ENCODE results near the gene PIGT.

Gene PIGT

DNA sequence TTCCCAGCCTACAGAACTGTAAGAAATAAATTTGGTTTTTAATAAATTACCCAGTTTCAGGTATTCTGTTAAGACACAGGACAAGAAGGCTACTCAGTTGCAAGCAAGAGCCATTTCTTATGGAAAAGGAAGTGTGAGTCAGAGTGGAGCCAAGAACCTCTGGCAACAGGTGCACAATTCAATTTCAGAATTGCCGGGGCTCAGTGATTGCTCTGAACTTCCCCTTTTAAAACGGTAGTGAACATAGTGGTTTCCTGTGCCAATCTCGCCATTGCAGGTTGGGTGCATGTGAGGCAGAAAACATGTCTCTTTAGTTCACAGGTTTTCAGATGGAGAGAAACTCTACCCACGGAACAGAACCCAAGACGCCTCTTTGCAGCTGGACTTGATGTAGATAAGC, 16.4 kb downstream of the PIGT start:
- no peak for DNase-seq

DNA sequence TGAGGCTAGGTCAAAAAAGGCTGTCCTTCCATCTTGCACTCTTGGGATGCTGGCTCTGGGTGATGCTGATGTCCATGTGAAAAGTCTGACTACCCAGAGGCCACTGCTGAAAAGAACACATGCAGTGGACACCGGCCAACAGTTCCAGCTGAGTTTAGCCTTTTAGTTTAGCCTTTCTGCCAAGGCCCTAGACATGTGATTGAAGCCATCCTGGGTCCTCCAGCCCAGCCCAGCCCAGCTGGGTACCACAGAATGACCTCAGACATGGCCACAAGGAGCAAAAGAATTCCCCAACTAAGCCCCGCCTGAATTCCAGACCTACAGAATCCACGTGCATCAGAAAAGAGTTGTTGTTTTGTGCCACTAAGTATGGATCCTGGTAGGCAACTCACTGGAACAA, 17.4 kb downstream of the PIGT start:
- DNase-seq: no peak

DNA sequence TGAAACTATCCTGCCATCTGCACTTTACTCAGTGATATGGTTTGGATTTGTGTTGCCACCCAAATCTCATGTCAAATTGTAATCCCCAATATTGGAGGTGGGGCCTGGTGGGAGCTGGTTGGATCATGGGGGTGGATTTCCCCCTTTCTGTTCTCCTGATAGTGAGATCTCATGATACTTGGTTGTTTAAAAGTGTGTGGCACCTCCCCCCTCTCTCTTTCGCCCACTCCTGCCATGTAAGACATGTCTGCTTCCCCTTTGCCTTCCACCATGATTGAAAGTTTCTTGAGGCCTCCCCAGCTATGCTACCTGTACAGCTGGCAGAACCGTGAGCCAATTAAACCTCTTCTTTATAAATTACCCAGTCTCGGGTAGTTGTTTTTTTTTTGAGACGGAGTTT, 18.0 kb downstream of the PIGT start:
- no peak for DNase-seq

DNA sequence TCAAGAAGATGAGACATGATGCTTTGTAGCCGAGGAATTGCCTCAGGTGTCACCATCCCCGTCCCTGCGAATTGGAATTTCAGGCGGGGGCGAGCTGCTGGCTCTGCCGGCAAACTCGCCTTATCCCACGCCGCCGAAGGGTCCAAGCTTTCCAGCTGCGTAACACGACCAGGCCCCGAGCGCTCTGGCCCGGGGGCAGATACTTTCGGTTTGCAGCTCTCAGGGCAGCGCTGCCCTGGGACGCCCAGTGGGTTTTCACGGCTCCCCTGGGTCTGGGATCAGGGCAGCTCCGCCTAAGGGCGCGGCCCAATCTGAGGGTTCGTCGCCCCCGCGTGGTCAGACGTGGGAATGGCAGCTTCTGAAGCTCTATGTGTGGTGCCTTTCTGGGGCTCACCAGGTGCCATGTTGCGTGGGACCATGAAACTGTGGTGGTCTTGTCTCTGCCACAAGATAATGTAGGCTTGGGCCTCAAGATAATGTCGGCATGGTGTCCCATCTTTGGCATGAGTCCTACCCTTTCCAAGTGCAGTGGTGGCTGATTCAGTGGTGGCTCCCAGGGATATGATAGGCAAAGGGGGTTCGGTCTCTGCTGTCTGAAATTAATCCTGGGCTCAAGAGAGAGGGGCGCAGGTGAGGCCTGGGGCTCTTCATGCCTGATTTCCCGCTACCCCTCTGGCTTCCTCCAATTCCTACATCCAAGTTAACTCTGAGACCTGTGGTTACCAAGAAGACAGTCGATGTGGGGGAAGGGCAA, 21.0 kb downstream of the PIGT start:
- DNase-seq: peak; percentile 74

DNA sequence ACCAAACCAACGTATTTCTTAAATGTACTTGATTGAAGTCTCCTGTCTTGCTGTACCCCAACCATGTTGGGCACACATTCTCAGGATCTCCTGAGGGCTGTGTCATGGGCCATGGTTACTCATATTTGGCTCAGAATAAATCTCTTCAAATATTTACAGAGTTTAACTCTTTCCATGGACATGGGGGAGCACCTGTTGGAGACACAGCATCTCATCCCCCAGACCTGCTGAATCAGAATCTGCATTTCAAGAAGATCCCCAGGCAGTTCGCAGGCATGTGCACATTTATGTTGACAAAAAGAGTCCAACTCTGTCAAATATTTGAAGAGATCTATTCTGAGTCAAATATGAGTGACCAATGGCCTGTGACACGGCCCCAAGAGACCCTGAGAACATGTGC, 24.5 kb downstream of the PIGT start:
- no peak for DNase-seq

DNA sequence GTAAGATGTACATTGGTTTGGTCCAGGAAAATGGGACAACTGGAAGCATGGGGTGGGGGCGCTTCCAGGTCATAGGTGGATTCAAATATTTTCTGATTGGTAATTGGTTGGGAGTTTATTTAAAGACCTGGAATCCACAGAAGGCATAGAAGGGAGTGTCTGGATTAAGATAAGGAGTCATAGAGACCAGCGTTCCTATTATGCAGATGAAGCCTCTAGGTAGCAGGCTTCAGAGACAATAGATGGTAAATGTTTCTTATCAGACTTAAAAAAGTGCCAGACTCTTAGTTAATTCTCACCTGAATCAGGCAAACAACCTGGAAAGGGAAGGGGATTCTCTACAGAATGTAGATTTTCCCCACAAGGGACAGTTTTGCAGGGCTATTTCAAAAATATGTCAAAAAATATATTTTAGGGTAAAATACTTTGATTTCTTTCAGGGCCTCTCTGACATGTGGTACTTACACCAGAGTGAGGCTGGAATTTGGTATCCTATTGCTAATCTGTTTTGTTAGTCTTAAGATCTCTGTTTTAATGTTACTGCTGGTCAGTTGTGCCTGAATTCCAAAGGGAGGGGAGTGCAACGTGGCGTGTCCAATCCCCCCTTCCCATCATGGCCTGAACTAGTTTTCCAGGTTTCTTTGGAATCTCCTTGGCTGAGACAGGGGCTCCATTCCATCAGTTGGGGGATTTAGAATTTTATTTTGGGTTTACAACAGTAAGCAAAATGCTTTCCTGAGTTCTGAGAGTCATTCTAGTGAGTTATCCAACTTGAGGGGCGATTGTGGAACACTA, 25.1 kb downstream of the PIGT start:
- DNase-seq: no peak

DNA sequence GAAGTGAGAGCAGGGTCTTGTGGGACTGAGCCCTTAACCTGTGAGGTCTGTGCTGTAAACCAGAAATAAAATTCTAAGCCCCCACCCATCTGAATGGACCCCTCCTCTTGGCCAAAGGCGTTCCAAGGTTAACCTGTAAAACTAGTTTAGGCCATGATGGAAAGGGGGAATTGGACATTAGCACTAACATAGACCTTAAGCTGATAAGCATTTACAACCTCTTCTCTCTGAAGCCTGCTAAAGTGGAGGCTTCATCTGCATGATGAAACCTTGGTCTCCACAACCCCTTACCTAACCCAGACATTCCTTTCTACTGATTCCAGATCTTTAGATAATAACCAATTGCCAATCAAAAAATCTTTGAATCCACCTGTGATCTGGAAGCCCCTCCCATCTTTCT, 25.8 kb downstream of the PIGT start:
- DNase-seq: no peak

DNA sequence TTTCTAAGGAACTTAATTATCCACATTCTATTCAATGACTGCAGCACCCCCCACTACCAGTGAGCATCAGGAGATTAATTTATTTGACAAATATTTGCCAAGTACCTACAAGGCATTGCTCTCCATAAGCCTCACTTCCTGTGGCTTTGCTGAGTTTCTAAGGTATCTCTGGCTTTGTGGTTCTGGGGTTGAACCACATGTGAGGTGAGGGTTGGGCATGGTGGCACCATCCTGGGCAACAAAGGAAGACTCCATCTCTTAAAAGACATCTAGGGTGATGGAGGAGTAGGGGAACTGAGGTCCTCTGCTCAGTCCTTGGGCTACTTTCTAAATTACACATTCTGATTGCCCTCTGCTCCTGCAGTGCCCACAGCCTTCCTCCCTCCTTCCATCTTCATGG, 28.1 kb downstream of the PIGT start:
- no peak for DNase-seq

DNA sequence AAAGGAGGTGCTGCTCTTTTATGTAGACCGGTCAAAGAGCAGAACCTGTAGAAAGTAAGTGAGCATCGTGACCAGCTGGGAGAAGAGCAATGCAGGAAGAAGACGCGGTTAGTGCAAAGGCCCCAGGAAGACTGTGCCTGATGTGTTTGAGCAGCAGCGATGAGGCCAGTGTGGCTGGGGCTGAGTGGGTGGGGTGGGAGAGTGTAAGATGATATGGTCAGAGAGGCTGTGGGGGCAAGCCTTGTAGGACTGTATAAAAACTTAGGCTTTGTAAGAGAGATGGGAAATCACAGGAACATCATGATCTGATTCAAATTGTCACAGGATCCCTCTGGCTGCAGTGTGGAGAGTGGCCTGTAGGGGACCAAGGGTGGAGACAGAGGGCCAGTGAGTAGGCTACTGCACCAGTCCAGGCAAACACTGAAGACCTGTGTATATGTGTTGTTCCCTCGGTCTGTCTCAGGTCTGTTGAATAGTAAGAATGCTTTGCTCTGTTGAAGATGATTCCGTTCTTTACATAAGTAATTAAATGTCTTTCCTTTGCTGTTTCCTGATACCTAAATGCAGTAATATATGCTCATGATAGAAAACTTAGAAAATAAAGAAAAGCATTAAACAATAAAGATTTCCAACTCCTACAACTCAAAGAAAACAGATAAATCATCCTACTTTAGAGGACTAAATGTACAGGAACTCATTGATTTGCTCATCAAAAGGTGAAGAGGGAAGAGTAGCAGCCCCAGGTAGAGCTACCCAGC, 30.0 kb downstream of the PIGT start:
- DNase-seq: no peak

DNA sequence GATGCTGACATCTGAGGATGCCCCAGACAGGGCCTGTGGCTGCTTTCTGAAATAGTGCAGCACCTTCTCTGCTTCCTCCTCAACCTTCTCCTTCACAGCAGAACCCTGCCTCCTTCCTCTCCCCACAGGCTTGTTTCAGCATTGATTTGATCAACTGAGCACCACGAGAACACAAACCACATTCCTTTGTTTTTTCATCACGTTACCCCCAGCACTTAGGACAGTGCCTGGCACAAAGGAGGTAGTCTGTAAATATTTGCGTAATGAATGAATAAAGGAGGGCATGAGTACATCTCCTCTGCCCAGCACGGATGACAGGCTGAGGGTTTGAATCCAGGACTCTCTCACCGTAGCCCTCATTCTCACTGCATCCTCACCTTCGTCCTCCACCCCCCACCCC, 32.3 kb downstream of the PIGT start:
- no peak for DNase-seq

DNA sequence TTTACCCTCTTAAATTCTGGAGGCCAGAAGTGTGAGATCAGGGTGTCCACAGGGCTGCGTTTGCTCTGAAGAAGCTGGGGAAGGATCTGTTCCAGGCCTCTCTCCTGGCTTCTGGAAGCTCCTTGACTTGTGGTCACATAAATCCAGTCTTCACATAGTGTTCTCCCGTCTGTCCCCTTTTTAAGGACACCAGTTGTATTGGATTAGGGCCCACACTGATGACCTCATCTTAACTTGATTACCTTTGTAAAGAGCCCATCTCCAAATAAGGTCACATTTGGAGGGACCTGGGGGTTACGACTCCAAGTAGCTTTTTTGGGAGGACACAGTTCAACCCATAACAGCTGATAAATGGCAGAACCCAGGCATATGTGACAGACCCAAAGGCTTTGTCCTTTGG, 33.6 kb downstream of the PIGT start:
- no peak for DNase-seq

DNA sequence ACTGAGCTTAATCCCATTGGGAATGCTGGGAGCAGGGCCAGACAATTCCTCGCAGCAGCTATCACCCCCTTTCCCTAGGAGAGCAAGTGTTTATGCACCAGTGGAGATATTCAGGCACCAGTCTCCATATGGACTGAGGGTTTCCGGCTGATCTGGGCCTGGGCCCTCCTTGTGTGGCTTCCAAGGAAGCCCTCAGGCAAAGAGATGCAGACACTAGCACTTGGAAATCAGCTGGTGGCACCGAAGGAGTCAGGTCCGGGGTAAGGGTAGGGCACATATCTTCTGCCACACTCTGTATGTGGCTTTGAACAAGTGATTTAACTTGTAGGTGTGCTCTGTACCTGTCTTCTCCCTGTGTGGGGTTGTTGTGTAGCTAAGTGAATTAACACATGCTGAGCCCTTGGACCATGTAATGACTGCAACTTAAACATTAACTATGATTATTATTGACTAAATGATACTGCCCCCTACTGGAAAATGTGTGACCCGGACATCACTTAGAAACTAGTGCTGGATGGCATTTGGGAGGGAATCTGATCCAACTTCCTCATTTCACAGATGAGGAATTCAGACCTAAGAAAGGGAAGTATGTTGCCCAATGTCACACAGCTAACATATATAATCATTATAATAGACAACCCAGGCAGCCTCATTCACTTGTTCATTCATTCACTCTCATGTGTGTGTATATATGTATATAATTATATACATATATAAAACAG, 34.3 kb downstream of the PIGT start:
- DNase-seq: no peak

DNA sequence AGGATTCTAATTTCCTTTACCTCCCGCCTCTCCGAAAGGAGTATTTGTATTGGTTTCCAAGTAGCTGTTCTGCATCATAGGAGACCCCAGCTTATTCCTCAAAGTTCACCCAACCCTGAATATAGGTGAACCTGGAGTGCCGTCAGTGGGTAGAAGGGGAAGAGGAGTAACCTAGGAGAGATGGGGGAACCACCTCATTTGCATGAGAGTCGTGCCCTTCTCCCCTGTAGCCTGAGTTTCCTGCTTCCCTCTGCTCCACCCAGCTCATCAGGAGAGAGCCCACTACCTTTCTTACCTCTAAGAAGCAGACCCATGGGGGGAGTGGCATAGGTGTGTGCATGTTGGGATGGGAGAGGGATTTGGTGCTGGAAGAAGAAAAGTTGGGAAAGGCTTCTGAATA, 36.3 kb downstream of the PIGT start:
- DNase-seq: no peak

DNA sequence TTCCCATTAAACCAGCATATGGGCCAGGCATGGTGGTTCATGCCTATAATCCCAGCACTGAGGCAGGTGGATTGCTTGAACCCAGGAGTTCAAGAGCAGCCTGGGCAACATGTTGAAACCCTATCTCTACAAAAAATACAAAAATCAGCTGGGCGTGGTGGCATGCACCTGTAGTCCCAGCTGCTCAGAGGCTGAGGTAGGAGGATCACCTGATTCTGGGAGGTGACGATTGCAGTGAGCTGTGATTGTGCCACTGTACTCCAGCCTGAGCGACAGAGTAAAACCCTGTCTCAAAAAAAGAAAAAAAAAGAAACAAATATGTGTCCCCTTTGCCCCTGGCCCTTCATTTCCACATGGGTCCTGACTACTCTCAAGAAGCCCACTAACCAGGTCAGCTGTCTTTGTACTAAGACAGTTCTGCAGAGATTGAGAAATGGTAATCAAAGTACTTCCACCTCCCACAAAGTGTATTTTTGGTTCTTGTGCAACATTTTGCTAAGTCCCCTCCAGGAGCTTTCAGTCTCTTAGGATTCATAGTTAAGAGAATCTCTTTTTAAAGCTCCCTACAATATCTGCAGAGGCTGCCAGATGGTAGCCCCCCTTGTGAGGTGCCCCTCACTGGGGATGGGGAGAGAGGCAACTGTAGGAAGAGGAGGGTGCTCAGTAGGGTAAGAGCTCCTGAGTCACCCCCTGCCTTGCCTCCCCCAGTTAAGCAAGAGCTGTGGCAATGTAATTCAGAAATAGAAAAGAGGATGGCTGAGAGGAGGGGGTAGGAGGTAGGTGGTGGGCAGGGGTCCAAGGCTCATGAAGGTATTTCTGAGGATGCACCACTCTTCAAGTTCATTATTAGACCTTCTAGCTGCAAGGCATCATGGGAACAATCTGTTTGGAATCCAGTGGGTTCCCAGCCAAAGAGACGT, 37.1 kb downstream of the PIGT start:
- DNase-seq: no peak

DNA sequence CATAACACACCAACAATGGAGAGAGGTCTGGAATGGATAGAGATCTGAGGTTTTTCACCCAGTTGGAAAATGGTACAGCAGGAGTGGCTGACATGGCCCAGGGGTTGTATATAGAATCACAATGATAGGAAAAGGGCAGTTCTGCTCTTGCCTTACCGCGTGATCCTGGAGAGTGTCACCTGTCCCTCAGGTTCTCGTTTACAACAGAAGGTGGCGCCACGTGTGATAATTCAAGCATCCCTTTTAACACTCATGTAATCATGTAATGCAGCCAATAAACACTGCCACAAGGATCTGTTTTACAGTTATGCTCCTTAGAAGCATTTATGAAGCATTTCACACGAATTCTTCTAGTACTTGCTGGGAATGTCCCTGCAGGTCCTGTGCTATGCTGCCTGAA, 40.7 kb downstream of the PIGT start:
- DNase-seq: no peak

DNA sequence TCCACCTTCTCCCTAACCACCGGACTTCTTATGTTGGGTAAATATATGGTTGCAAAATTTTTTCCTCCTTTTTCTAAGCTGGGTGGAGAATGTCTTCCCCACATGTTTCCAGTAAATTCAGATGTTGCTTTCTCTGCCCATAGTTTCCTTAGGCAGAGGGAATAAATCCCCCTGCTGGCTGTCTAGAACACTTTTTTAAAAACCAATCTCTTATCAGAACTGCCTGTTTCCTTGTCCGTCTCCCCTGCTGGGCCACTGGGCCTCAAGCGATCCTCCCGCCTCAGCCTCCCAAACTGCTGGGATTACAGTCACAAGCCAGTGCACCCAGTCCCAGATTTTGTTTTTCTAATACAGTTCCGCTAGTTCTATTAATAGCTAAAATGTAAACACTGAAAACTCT, 43.7 kb downstream of the PIGT start:
- no peak for DNase-seq

DNA sequence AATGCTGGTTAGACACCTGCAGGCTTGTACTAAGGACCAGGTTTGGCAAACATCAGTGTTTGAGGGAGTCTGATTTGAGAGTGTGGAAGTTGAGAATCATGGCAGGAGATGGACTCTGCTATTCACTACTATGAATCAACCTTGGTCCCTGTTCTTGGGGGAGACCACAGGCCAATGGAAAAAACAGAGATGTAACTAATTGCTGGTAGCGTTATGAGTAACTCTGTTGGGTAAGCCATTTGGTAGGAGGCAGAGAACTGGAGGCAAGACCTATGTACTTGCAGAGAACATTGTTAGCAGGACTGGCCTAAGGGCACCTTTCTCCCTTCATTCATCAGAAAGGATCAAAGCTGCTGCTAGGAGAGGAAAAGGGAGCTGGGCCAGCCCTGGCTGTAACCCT, 45.3 kb downstream of the PIGT start:
- DNase-seq: no peak

DNA sequence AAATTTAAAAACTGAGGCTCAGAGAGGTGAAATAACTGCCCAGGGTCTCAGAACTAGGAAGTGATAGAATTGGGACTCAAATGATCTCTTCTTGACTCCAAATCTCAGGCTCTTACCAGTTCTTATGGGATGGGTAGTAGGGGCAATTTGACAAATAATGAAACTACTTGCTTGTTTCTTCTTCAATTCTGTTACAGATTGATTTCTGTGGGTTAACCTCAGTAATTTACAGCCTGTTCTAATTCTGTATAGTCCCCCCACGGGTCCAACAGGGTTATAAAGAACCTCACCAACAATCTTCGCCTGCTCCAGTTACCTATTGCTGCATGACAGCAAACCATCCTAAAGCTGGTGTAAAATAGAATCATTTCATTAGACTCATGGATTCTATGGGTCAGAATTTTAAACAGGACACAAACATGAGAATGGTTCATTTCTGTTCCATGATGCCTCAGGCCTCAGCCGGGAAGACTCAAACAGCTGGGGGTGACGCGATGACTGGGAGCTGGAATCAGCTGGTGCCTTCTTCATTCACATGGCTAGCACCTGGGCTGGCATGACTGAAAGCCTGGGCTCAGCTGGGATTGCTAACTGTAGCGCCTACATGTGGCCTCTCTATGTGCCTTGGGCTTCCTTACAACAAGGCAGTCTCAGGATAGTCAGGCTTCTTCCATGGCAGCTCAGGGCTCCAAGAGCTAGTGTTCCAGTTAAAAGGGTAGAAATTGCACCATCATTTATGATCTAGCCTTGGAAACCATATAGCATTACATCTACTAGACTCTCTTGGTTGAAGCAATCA, 47.0 kb downstream of the PIGT start:
- no peak for DNase-seq

DNA sequence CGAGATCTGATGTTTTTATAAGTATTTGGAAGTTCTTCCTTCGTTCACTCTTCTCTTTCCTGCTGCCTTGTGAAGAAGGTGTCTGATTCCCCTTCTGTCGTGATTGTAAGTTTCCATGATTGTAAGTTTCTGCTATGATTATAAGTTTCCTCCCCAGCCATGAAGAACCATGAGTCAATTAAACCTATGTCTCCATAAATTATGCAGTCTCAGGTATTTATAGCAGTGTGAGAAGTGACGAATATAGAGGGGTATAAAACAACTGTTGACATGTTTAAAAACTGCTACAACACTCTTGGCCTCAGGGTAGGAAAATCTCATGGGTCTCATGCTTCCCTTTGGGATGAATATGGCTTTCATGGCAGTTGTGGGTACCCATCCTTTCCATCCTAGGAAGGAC, 47.8 kb downstream of the PIGT start:
- DNase-seq: no peak

DNA sequence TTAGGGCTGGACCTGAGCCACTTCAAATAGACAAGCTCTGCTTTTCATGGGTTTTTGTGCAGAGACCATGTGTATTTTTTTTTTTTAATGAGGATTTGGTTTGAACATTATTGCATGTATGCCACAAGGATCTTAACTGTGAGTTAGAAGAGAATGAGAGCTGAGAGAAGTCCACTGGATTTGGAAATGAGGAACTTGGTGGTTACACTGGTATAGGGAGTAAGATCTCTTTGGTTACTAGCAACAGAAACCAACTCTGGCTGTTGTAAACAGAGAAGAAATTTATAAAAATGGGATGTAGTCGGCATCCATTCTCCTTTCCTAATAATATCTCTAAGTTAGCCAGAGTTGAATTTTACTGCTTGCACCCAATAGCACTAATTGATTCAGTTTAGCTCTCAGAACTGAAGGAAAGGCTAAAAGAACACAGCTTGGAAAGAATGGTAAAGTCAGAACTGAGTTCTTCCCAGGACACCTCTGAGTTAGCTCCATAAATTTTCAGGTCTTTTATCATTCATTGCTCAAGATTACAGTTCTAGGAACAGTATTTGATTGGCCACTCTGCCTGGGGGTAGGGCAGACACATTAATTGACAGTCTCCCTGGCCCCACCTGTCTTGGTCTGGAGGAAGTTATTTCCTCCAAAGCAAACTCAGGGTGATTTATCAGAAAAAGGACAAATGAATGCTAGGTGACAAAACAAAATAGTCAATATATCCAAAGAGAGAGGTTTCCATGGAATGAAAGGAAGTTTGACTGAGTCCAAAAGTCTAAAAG, 49.7 kb downstream of the PIGT start:
- no peak for DNase-seq
